C4-2B (cell line): ENCODE results near the gene ADGRB3.

Source experiments
- H3K27ac ChIP-seq: fragments of 450-650 bp; 2 replicates; pipeline ENCODE4 v1.5.1; 2017
- CTCF ChIP-seq: fragments of 450-650 bp; conservative IDR thresholded peaks from 2 replicates; pipeline ENCODE4 v1.5.1; 2017; ENCODE audit warnings: mild to moderate bottlenecking
- ZFX ChIP-seq: fragments of 450-650 bp; IDR thresholded peaks from 2 replicates; pipeline ENCODE4 v1.6.1; 2017

Gene ADGRB3

DNA sequence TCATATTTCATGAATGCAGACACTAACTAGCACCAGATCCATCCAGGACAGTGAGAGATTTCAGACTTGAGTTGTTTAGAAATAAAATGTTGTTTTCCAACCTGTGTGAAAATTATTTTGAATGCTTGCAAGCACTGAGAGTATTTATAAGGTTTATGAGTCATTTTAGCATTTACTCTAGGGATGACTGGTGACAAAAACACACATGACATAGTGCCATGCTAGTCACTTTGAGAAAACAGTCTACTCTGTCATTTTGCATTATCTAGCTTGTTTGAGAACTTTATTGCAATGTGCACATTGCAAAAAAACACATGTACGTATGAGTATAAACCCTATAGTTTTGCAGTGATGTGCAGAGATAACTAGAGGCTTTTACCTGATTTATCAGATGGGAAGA lies 705.1 kb downstream of the ADGRB3 start:
- no peak overlapping the region for H3K27ac ChIP-seq
- TF ChIP-seq CTCF (no peak), ZFX (no peak)

DNA sequence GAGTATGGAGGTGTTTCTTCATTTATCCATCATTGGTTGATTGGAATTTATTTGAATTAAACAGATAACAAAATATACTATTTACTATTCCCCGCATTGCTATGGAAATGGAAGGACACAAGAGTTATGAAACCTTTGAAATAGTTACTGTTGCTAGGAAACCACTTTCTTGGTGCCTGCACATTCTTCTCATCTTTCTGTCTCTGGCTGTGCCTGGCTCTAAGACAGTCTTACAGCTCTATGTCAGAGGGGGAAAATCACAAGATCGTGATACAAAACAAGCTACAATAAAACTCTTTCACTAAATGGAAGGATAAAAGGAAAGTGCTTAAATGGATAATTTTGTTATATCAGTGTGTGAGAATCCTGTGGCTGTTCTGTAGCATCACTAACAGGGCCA lies 708.8 kb downstream of the ADGRB3 start:
- H3K27ac ChIP-seq, result no peak overlapping the region
- TF ChIP-seq CTCF, result no peak
- TF ChIP-seq ZFX, result no peak

DNA sequence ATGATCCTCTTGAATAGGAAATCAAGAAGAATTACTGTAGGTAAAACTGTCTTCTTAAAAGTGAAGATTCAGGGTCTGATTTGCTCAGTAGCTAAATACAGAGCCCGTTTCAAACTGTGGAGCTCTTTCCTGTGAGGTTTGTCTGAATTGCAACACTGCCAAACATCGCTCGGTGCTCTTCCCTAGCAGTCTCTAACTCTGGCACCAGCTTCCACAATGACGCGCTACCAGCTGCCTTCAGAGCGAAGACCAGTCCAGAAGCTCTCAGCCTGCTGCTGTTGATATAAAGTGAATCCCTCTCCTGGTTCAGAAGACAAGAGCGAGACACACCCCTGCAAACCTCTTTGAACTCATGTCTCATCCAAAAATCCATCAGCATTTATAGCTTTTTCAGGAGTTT lies 714.7 kb downstream of the ADGRB3 start:
- no peak overlapping the region for H3K27ac ChIP-seq
- TF ChIP-seq CTCF (no peak), ZFX (no peak)

- H3K27ac ChIP-seq, result no peak overlapping the region
These were observed 727.1 kb downstream of the ADGRB3 start for GRCh38 chr6:69362209-69362608.

DNA sequence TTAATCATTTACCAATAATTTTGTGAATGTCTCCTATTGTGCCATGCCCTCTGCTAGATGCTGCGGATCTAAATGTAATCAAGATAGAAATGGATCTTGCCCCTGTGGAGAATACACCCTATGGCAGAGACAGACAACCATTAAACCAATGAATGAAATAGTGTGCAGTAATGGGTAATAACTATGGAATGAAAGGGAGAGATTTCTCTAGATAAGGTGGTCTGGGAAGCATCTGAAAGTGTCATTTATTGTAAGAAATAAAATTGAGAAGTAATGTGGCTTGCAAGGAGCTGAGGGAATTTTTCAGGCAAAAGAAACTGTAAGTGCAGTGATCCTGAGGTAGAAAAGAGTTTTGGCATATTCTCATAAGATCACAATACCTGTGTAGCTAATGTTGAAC lies 731.7 kb downstream of the ADGRB3 start:
- TF ChIP-seq ZFX (no peak), CTCF (no peak)
- no peak overlapping the region for H3K27ac ChIP-seq

More at GRCh38 chr6:69362209-69362608, 727.1 kb downstream of the ADGRB3 start:
- no peak for TF ChIP-seq CTCF

GRCh38 chr6:69368613-69369012 lies 733.5 kb downstream of the ADGRB3 start:
- TF ChIP-seq CTCF (no peak), ZFX (no peak)
- no peak overlapping the region for H3K27ac ChIP-seq

GRCh38 chr6:69370763-69371162 lies 735.7 kb downstream of the ADGRB3 start:
- no peak for TF ChIP-seq CTCF
- TF ChIP-seq ZFX, result no peak
- H3K27ac ChIP-seq, result no peak overlapping the region

DNA sequence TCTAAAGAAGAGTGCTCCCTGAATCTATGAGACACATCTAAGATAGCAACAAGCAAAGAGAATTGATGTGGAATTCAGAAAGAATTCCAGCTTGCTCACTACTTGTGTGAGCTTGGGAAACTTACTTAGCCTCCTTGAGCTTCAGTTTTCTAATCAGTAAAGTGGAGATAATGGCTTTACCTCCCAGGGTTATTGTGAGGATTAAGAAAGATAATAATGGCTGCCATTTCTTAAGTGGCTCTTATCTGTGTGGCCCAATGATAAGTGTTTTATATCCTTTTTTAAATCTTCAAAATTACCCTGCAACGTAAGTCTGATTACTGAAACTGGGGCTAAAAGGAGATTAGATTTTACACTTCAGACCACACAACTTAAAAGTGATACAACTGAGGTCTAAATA lies 743.2 kb downstream of the ADGRB3 start:
- TF ChIP-seq ZFX (no peak), CTCF (no peak)
- no peak overlapping the region for H3K27ac ChIP-seq
